ENCODE measurements around the gene ZNF331. TPM values are rescaled to one million over a fixed set of nuclear protein-coding genes. Genes with fewer than 3 reads are reported as not detected.

ZNF331 gene
- total and polyA plus RNA-seq, 4 experiments from 2014 or later: 27.9 to 58.3 (median 46.2) TPM

DNA sequence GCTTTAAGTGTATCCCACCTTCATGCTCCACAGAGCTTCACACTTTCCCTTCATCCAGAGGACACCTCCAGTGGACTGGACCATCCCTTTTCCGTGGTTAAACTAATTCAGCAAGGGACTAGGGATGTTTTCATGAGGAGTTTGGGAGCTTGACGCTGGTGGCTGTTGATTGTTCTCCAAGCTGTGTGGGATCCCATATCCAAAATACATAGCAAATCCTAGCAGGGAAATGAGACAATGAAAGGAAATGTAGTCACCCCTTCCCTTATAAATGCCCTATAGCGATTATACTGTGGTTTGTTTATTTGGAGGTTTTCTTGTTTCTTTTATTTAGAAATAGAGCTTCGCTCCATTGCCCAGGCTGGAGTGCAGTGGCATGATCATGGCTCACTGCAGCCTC, 62.3 kb downstream of the ZNF331 start:
- Histone ChIP-seq H3K36me3 (ENCODE audit: insufficient read depth, low read length) (no peaks in the 10 kb centered on the region), H3K27me3 (ENCODE audit: insufficient read depth, low read length) (no peaks in the 10 kb centered on the region), H3K4me3 (ENCODE audit: low read length in 2 of 2) (no peak overlapping the region), H3K9me3 (ENCODE audit: control insufficient read depth in 1 of 2, low read length in 2 of 2) (no peaks in the 10 kb centered on the region), H3K27ac (ENCODE audit: low read depth, low read length) (no peak overlapping the region), H3K4me1 (ENCODE audit: insufficient read depth, low read length) (no peaks in the 10 kb centered on the region)
- H3K4me1 Mint-ChIP-seq: no peaks in the 10 kb centered on the region
- intact Hi-C loops (cut with micrococcal nuclease): no loop called here
- H3K27ac Mint-ChIP-seq: no peak overlapping the region
- no peak for DNase-seq
- H3K9me3 Mint-ChIP-seq: peaks cover 0 to 35% (median 14%) of the 10 kb centered on the region in 8 donors
- H3K36me3 Mint-ChIP-seq: peaks cover 0 to 2% of the 10 kb centered on the region in 2 donors
- ChIA-PET CTCF (ENCODE audit: partially characterized antibody) (no interaction called here), POLR2A (ENCODE audit: partially characterized antibody) (no interaction called here)
- no peak overlapping the region for H3K4me3 Mint-ChIP-seq
- peaks cover 0 to 2% of the 10 kb centered on the region in 2 donors for H3K27me3 Mint-ChIP-seq

DNA sequence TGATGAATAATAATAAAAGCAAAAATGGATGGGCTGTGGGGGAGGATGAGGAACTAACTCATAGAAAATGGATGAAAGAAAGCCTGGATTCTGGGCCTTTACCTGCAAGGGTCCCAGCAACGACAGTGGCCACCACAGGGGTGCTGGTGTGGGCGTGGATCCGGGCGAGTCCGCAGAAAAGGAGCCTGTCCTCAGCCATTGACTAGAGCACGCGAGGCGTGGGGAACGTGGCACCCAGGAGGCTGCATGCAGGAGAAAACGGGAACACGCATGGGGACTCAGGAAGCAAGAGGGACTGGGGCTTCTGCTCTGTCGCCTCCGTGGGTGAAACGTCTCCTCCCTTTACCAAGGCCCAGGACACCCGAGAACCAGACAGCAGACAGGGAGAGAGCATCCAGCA, 68.1 kb downstream of the ZNF331 start:
- Histone ChIP-seq H3K9me3 (ENCODE audit: control insufficient read depth in 1 of 2, low read length in 2 of 2) (no peaks in the 10 kb centered on the region), H3K27ac (ENCODE audit: low read depth, low read length) (no peak overlapping the region), H3K4me1 (ENCODE audit: insufficient read depth, low read length) (no peaks in the 10 kb centered on the region), H3K36me3 (ENCODE audit: insufficient read depth, low read length) (no peaks in the 10 kb centered on the region), H3K27me3 (ENCODE audit: insufficient read depth, low read length) (no peaks in the 10 kb centered on the region), H3K4me3 (ENCODE audit: low read length in 2 of 2) (no peak overlapping the region)
- Mint-ChIP-seq H3K27me3 (peaks cover 0 to 2% of the 10 kb centered on the region in 2 donors), H3K36me3 (peaks cover 0 to 2% of the 10 kb centered on the region in 2 donors), H3K27ac (no peak overlapping the region), H3K9me3 (peaks cover 0 to 33% (median 12%) of the 10 kb centered on the region in 8 donors), H3K4me1 (no peaks in the 10 kb centered on the region), H3K4me3 (no peak overlapping the region)
- ChIA-PET CTCF (ENCODE audit: partially characterized antibody) (no interaction called here), POLR2A (ENCODE audit: partially characterized antibody) (no interaction called here)
- intact Hi-C loops (cut with micrococcal nuclease): no loop called here
- no peak for DNase-seq

DNA sequence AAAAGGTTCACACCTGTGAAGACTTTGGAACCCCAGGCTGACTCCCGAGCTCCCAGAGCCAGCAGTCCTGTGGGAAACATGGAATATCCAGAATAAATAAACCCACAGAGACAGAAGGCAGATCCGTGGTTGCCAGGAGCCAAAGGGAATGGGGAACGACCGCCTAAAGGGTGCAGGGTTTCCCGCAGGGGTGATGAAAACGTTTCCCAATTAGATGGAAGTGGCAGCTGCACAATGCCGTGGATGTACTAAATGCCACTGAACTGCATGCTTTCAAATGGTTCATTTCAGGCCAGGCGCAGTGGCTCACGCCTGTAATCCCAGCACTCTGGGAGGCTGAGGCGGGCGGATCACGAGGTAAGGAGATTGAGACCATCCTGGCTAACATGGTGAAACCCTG, 70.4 kb downstream of the ZNF331 start:
- ChIA-PET CTCF (ENCODE audit: partially characterized antibody) (no interaction called here), POLR2A (ENCODE audit: partially characterized antibody) (no interaction called here)
- no peaks in the 10 kb centered on the region for H3K27me3 ChIP-seq (ENCODE audit: insufficient read depth, low read length)
- no peak for DNase-seq
- H3K27ac ChIP-seq (ENCODE audit: low read depth, low read length): no peak overlapping the region
- H3K27ac Mint-ChIP-seq: no peak overlapping the region
- H3K9me3 ChIP-seq (ENCODE audit: control insufficient read depth in 1 of 2, low read length in 2 of 2): no peaks in the 10 kb centered on the region
- H3K27me3 Mint-ChIP-seq: peaks cover 0 to 2% of the 10 kb centered on the region in 2 donors
- intact Hi-C loops (cut with micrococcal nuclease): no loop called here
- H3K36me3 ChIP-seq (ENCODE audit: insufficient read depth, low read length): no peaks in the 10 kb centered on the region
- H3K4me3 ChIP-seq (ENCODE audit: low read length in 2 of 2): no peak overlapping the region
- H3K4me1 ChIP-seq (ENCODE audit: insufficient read depth, low read length): no peaks in the 10 kb centered on the region
- no peaks in the 10 kb centered on the region for H3K4me1 Mint-ChIP-seq
- H3K36me3 Mint-ChIP-seq: no peaks in the 10 kb centered on the region
- no peak overlapping the region for H3K4me3 Mint-ChIP-seq
- H3K9me3 Mint-ChIP-seq: peaks cover 0 to 40% (median 13%) of the 10 kb centered on the region in 8 donors

GRCh38 chr19:53612762-53613526, 75.0 kb downstream of the ZNF331 start:
- no peak for DNase-seq
- Mint-ChIP-seq H3K4me3 (no peak overlapping the region), H3K27ac (no peak overlapping the region), H3K9me3 (peaks cover 0 to 30% (median 13%) of the 10 kb centered on the region in 8 donors), H3K27me3 (no peaks in the 10 kb centered on the region), H3K36me3 (no peaks in the 10 kb centered on the region), H3K4me1 (no peaks in the 10 kb centered on the region)
- Histone ChIP-seq H3K36me3 (ENCODE audit: insufficient read depth, low read length) (no peaks in the 10 kb centered on the region), H3K4me3 (ENCODE audit: low read length in 2 of 2) (no peak overlapping the region), H3K4me1 (ENCODE audit: insufficient read depth, low read length) (no peaks in the 10 kb centered on the region), H3K27ac (ENCODE audit: low read depth, low read length) (no peak overlapping the region), H3K27me3 (ENCODE audit: insufficient read depth, low read length) (no peaks in the 10 kb centered on the region), H3K9me3 (ENCODE audit: control insufficient read depth in 1 of 2, low read length in 2 of 2) (no peaks in the 10 kb centered on the region)
- POLR2A ChIA-PET (ENCODE audit: partially characterized antibody): no interaction called here
- CTCF ChIA-PET (ENCODE audit: partially characterized antibody): no interaction called here
- intact Hi-C loops (cut with micrococcal nuclease): no loop called here

DNA sequence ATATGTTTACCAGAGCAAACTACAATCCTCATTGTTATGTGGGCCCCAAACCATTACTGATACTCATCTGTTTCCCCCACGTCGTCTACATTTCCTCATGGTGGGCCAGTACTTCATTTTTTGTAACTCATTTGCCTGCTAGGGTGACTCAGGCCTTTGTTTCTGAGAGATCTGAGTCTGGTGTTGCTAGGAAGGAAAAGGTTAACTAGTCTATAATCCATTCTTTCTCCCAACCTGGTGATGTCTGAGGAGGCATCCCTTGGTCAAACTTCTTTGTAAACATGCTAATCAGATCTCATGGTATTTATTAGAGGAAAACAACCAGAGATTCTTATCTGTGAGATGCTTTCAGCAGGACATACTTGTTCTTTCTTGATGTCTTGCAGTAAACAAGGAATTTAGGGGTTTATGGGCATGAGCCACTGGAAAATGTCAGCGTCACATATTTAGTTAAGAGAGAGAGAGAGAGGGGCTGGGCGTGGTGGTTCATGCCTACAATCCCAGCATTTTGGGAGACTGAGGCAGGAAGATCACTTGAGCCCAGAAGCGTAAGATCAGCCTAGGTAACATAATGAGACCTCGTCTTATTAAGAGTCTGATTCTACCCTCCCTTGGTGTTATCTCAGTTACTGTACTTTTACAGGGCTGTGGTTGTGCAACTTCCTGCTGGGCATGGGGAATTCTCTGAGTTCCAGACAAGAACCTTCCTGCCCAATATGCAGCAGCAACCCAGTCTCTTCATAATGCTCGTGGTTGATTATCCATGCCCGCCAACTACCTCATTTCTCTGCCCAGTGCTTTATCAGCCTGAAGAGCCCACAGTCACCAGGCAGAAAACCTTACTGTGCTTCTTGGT, 84.2 kb downstream of the ZNF331 start:
- Mint-ChIP-seq H3K4me1 (peaks cover 0 to 4% (median under 1%) of the 10 kb centered on the region in 4 donors), H3K9me3 (peaks cover 2 to 26% (median 10%) of the 10 kb centered on the region in 8 donors), H3K36me3 (no peaks in the 10 kb centered on the region), H3K27ac (no peak overlapping the region), H3K4me3 (no peak overlapping the region), H3K27me3 (no peaks in the 10 kb centered on the region)
- ChIA-PET POLR2A (ENCODE audit: partially characterized antibody) (no interaction called here), CTCF (ENCODE audit: partially characterized antibody) (no interaction called here)
- intact Hi-C loops (cut with micrococcal nuclease): no loop called here
- Histone ChIP-seq H3K27me3 (ENCODE audit: insufficient read depth, low read length) (no peaks in the 10 kb centered on the region), H3K36me3 (ENCODE audit: insufficient read depth, low read length) (no peaks in the 10 kb centered on the region), H3K4me3 (ENCODE audit: low read length in 2 of 2) (no peak overlapping the region), H3K4me1 (ENCODE audit: insufficient read depth, low read length) (no peaks in the 10 kb centered on the region), H3K27ac (ENCODE audit: low read depth, low read length) (no peak overlapping the region), H3K9me3 (ENCODE audit: control insufficient read depth in 1 of 2, low read length in 2 of 2) (no peaks in the 10 kb centered on the region)
- DNase-seq: no peak

GRCh38 chr19:53624771-53625545, 87.0 kb downstream of the ZNF331 start:
- ChIA-PET POLR2A (ENCODE audit: partially characterized antibody) (no interaction called here), CTCF (ENCODE audit: partially characterized antibody) (interaction anchor here (0.6 kb wide), 1 partner anchor 8 kb away, joined by 4 read pairs; no protein-coding TSS in a partner anchor)
- no peaks in the 10 kb centered on the region for H3K27me3 Mint-ChIP-seq
- peaks cover 0 to 4% (median under 1%) of the 10 kb centered on the region in 4 donors for H3K4me1 Mint-ChIP-seq
- no peaks in the 10 kb centered on the region for H3K9me3 ChIP-seq (ENCODE audit: control insufficient read depth in 1 of 2, low read length in 2 of 2)
- intact Hi-C loops (cut with micrococcal nuclease): no loop called here
- no peak overlapping the region for H3K4me3 Mint-ChIP-seq
- peaks cover 0 to 23% (median 7%) of the 10 kb centered on the region in 8 donors for H3K9me3 Mint-ChIP-seq
- no peaks in the 10 kb centered on the region for H3K36me3 ChIP-seq (ENCODE audit: insufficient read depth, low read length)
- H3K4me1 ChIP-seq (ENCODE audit: insufficient read depth, low read length): no peaks in the 10 kb centered on the region
- no peaks in the 10 kb centered on the region for H3K27me3 ChIP-seq (ENCODE audit: insufficient read depth, low read length)
- no peak overlapping the region for H3K27ac ChIP-seq (ENCODE audit: low read depth, low read length)
- no peak for DNase-seq
- H3K36me3 Mint-ChIP-seq: no peaks in the 10 kb centered on the region
- H3K4me3 ChIP-seq (ENCODE audit: low read length in 2 of 2): no peak overlapping the region
- no peak overlapping the region for H3K27ac Mint-ChIP-seq

GRCh38 chr19:53626486-53626885, 88.5 kb downstream of the ZNF331 start:
- no peak overlapping the region for H3K27ac ChIP-seq (ENCODE audit: low read depth, low read length)
- no peaks in the 10 kb centered on the region for H3K27me3 ChIP-seq (ENCODE audit: insufficient read depth, low read length)
- H3K4me3 ChIP-seq (ENCODE audit: low read length in 2 of 2): no peak overlapping the region
- no peak for DNase-seq
- H3K36me3 ChIP-seq (ENCODE audit: insufficient read depth, low read length): no peaks in the 10 kb centered on the region
- Mint-ChIP-seq H3K27ac (no peak overlapping the region), H3K27me3 (no peaks in the 10 kb centered on the region), H3K4me1 (peaks cover 0 to 4% (median under 1%) of the 10 kb centered on the region in 4 donors), H3K9me3 (peaks cover 0 to 21% (median 6%) of the 10 kb centered on the region in 8 donors), H3K36me3 (no peaks in the 10 kb centered on the region), H3K4me3 (no peak overlapping the region)
- ChIA-PET CTCF (ENCODE audit: partially characterized antibody) (no interaction called here), POLR2A (ENCODE audit: partially characterized antibody) (no interaction called here)
- intact Hi-C loops (cut with micrococcal nuclease): no loop called here
- no peaks in the 10 kb centered on the region for H3K9me3 ChIP-seq (ENCODE audit: control insufficient read depth in 1 of 2, low read length in 2 of 2)
- no peaks in the 10 kb centered on the region for H3K4me1 ChIP-seq (ENCODE audit: insufficient read depth, low read length)

All from CD4-positive, alpha-beta memory T cell (primary cell).